ENCODE data around the gene EYS.

GRCh38 chr6:64122712-64123375, 1584.2 kb downstream of the EYS start:
- TF ChIP-seq CTCF (IDR thresholded peaks at IDR 0.05) (no peak), POLR2A (IDR thresholded peaks at IDR 0.05) (no peak)
